Measurements from ENCODE around the gene GPR107.

DNA sequence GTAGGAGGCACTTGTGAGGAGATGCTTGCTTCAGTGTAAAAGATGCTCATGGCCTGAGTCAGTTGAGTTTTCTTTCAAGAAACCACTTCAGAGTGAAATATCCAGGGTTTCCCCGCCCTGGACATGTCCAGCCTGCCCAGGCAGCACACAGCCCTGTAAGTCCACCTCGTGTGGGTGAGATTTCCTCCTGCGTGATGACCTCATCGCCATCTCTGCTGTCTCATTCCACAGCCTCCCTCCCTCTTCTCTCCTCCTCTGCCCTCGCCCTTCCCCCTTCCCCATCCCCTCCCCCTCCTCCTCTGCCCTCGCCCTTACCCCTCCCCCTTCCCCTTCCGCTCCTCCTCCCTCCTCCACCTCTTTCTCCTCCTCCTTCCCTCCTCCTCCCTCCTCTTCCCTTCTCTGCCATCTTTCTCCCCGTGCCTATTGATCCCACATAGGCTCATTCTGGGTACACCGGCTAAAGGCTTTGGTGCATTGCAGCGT lies 84.5 kb downstream of the GPR107 start:
- TF ChIP-seq GATA2 (IDR thresholded peaks at IDR 0.05; ENCODE audit: low read depth, low read length) = no peak
- no peak for TF ChIP-seq GATA3 (IDR thresholded peaks at IDR 0.05; ENCODE audit: low read depth, low read length)
